ENCODE data around the gene PLXNA1.

DNA sequence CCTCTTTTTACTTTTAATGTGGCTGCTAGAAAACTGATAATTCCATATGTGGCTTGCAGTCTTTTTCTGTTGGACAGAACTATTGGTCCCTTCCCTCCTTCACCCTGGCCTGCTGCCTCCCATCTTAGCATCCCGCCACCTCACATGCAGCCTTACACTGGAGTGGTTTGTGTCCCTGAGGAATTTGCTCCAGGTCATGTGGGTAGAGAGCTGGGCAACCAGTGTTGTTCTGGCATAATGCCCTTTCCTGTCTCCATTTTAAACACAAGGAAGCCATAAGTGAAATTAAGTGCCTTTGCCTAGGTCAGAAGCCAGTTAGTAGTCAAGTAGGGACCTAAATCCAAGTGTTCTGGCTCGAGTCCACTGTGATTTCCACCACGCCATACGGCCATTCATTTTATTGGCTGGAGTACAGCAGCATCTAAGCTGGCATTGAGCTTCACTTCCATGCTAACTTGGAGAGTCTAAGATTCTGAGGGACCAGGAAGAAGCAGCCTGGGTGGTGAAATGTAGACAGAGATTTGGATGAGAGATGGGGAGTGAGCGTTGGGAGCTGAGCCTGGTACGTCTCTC lies 46.0 kb upstream of the PLXNA1 start:
- TF ChIP-seq, protein P1, sequence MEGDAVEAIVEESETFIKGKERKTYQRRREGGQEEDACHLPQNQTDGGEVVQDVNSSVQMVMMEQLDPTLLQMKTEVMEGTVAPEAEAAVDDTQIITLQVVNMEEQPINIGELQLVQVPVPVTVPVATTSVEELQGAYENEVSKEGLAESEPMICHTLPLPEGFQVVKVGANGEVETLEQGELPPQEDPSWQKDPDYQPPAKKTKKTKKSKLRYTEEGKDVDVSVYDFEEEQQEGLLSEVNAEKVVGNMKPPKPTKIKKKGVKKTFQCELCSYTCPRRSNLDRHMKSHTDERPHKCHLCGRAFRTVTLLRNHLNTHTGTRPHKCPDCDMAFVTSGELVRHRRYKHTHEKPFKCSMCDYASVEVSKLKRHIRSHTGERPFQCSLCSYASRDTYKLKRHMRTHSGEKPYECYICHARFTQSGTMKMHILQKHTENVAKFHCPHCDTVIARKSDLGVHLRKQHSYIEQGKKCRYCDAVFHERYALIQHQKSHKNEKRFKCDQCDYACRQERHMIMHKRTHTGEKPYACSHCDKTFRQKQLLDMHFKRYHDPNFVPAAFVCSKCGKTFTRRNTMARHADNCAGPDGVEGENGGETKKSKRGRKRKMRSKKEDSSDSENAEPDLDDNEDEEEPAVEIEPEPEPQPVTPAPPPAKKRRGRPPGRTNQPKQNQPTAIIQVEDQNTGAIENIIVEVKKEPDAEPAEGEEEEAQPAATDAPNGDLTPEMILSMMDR (IDR thresholded peaks at IDR 0.05; ENCODE audit: insufficient read depth, low read depth, low read length), result no peak
- TF ChIP-seq EZH2 (IDR thresholded peaks at IDR 0.05; ENCODE audit: insufficient read depth, low read length), result no peak

Data from astrocyte (in vitro differentiated cells and primary cell).